ENCODE measurements around the gene WIPF3.
"Not testable (repeated sequence)": the region's sequence is repeated elsewhere in the genome, so short reads cannot be mapped to it uniquely, and the experiment has no call there.

Gene WIPF3

DNA sequence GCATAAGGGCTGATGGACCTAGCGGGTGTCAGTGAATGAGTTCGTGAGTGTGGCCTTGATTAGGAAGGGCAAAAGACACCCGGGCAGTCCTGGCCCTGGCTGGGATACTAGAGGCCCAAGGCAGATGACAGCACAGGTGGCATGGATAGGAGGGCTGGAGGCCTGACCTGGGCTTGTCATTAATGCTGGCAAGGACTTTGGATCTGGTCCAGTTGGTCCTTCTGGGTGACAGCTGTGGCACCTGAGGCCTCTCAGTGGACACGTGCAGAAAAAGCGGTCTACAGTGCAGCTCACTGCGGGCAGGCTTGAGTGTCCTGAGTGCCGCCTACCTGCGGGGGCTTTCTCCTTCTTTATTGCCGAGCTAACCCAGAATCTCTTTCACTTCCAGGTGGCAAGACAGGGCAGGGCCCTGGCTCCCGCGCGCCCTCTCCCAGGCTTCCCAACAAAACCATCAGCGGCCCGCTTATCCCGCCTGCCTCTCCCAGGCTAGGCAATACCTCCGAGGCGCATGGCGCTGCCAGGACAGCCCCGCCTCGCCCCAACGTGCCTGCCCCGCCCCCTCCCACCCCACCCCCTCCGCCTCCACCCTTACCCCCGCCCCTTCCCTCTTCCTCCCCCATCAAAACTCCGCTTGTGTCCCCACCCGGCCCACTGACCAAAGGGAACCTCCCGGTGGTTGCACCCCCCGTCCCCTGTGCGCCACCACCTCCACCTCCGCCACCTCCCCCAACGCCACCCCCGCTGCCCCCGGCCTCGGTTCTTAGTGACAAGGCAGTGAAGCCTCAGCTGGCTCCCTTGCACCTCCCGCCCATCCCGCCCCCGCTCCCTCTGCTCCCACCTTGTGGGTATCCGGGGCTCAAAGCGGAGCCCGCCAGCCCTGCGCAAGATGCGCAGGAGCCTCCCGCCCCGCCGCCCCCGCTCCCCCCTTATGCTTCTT, 77.4 kb downstream of the WIPF3 start:
- DNase-seq, result no peak

DNA sequence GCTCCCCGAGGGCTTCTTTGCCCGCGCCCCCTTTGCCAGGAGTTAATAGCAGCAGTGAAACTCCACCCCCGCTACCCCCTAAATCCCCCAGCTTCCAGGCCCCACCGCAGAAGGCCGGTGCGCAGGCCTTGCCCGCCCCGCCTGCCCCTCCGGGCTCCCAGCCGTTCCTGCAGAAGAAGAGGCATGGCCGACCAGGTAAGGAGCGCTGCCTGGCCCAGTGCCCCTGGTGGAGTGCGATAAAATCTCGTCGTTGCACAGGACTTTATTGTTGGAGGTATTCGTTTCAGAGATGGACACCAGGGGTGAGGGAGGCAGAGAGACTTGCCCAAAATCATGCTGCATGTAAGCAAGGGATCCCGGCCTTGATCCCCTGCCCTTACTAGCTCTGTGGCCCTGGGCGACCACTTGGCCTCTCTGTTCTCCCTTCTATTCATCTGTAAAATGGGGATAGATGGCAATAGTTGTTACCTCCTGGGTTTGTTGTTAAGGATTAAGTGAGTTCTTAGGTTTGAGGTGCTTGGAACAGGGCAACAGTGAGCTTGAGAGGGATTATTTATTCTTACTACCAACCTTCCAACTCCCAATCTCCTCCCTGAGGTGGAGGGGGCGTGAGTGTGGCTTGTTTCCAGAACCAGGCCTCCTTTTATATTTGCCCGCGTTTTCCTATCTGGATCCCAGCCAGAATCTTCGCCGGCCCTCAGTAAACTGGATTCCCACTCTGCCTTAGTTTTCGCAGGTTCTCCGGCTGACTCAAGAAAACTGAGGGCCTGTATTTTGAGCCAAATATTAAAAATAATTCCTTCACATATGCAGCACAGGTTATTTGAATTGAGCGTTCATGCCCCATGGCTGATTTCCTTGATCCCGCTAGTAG, 78.3 kb downstream of the WIPF3 start:
- DNase-seq, result no peak

GRCh38 chr7:29885626-29886025, 79.3 kb downstream of the WIPF3 start:
- DNase-seq, result no peak

DNA sequence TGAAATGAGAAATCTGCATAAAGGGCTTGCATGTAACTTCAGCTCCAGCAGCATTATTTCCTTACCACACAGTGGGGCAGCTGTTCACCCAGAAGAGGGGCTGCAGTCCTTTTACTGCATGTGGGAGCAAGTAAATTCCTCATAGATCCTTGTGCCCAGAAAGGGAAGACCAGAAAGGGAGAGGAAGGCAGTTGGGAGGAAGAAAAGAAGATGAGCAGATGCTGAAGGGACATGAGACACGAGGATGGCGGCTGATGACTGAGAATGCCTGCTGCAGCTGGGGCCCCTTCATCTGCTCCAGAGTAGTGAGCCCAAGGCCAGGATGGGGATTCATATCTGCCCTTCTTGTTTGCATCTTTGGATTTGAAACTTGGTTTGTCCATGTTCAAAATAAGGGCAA, 80.5 kb downstream of the WIPF3 start:
- DNase-seq, result no peak

GRCh38 chr7:29888006-29888405, 81.7 kb downstream of the WIPF3 start:
- no peak for DNase-seq

DNA sequence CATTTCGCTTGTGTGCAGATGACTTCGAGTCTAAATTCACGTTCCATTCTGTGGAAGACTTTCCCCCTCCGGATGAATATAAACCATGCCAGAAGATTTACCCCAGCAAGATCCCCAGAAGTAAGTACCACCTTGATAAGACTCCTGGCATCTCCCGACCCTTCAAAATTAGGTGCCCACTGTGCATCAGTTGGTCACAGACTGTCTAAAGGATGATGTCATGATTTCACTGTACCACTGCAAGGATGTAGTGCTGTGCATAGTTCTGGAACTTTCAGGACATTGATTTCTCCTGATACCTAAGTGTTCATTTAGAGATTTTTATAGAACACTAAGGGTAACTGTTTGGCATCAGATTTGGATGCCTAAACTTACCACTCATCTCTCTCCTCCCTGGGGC, 83.0 kb downstream of the WIPF3 start:
- DNase-seq, result no peak

DNA sequence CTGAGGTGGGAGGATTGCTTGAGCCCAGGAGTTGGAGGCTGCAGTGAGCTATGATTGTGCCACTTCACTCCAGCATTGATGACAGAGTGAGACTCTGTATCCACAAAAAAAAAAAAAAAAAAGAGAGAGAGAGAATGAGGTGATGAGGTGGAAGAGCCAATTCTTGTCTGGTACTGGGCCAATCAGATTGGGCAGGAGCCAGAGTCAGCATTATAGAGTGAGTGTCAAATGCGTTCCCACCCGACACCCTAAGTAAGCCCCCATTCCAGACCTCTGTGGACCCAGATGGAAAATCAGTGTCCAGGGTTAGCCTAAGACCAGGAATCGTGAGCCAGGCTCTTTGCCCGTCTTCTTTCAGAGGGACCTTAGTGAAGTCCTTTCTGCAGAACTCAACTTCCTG, 83.9 kb downstream of the WIPF3 start:
- no peak for DNase-seq

- DNase-seq, result not testable (repeated sequence)
Measured at GRCh38 chr7:29890786-29891185, 84.5 kb downstream of the WIPF3 start.

DNA sequence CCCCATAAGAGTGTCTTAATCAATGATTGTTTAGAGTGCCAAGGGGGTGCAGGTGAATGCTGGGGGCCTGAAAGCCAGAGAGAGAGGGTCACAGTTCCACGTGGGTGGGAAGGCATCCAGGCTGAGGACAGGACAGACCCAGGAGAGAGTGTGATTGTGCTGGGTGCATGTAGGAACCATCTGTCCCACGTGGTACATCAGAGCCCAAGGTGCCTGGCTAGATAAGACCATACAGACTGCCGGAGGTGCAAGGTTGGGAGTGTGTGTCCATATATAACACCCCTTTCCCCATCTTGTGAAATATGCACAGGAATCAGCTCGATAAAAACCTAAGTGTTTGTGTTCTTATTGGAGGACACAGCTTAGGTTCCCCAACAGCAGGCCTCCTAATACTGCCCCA, 85.5 kb downstream of the WIPF3 start:
- DNase-seq, result no peak

- DNase-seq, result no peak
Measured at GRCh38 chr7:29892231-29892630, 85.9 kb downstream of the WIPF3 start.

- DNase-seq, result no peak
Measured at GRCh38 chr7:29893351-29893965, 87.2 kb downstream of the WIPF3 start.

- DNase-seq, result no peak
Measured at GRCh38 chr7:29894256-29894655, 87.9 kb downstream of the WIPF3 start.

- DNase-seq, result no peak
Measured at GRCh38 chr7:29895559-29895958, 89.3 kb downstream of the WIPF3 start.

GRCh38 chr7:29896685-29897411, 90.5 kb downstream of the WIPF3 start:
- DNase-seq, result no peak

GRCh38 chr7:29898301-29898700, 92.0 kb downstream of the WIPF3 start:
- DNase-seq, result no peak

DNA sequence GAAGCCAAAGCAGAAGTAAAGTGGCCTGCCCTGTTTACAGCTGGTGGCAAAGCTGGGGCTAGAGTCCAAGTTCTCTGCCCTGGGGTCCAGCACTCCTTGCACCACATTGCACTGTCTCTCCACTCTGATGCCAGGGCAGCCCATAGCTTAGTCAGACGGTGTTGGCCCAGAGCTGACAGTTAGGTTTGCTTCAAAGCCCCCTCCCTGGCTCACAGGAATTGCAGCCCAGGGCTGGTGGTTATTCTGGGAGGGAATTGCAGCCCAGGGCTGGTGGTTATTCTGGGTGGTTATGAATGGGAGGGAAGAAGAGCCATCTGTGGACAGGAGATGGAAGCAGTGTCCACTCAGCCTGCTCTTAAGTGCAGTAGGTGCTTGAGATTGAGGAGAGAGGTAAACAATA, 94.4 kb downstream of the WIPF3 start:
- DNase-seq, result no peak

DNA sequence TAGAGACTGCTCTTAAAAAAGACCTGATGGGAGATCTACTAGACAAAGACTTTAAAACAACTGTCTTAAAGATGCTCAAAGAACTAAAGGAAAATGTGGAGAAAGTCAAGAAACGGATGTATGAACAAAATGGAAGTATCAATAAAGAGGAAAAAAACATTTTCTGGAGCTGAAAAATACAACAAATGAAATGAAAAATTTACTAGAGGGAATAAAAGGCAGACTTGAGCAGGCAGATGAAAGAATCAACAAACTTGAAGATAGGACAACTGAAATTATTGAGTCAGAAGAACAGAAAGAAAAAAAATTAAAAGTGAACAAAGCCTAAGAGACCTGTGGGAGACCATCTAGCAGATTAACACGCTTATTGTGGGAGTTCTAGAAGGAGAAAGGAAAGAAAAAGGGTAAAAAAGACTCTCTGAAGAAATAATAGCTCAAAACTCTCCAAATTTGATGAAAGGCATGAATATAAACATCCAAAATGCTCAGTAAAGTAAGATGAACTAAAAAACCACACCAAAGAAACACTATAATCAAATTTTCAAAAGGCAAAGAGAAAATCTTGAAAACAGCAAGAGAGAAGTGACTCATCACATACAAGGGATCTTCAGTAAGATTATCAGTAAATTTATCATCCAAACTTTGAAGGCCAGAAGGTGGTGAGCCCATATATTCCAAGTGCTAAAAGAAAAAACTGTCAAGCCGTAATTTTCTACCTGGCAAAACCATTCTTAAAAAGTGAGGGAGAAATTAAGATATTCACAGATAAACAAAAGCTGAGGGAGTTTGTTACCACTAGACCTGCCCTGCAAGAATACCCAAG, 100.1 kb downstream of the WIPF3 start:
- DNase-seq, result no peak

- no peak for DNase-seq
Measured at GRCh38 chr7:29914180-29914579, 107.9 kb downstream of the WIPF3 start.

DNA sequence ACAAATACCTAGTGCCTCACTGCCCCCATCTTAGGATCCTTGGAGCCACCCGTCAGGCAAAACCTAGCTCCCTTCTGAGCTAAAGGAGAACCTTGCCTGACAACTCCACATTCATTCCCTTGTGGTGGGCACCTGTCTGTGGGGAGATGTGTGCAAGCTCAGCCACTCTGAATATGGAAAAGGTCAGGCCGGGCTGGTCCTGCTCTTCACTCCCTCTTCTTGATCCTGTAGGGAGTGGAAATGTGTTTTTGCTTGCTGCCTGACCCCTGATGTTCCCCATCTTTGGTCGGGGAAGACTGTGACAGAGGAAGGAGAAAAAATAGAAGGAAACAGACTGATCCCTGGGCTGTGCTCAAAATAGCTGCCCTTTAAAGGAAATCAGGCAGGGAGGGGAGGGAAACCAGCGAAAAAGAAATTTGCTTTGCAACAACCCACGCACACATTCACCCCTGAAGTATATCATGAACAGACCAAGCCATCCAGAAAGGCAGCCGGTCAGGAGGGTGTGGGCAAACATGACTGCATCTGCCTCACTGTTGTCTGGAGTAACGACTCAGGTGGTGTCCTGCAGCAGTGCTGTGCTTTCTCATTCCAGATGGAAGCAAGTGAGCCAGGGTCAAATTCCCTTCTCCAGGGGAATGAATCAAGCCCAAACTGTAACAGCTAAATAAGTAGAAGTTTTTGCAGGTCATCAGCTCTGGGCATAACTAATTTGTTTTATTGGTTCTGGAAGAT, 109.3 kb downstream of the WIPF3 start:
- no peak for DNase-seq

DNA sequence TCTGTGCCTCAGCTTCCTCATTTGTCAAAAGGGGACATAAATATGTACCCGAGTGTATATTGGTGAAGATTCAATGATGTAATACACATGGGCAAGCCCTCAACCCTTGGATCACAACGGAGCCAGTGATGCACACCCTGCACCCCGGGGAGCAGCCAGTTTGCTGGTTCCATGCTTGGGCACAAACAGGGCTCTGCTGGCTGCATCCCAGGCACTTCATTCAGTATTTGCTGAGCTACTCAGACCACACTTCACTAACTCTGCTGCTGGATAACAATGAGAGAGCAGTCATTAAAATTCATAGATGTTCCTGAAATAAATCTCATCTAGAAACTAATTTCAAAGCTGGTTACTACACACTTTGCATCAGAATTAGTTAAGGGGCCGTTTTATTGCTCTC, 111.3 kb downstream of the WIPF3 start:
- no peak for DNase-seq

- DNase-seq, result no peak
Measured at GRCh38 chr7:29918850-29919249, 112.5 kb downstream of the WIPF3 start.

Data from 8988T (cell line).